ENCODE results near the gene TFF3.
A peak's percentile ranks its signal among the peaks of the same experiment; 100 is the strongest.

TFF3 gene

GRCh38 chr21:42309753-42310213 lies 5.4 kb downstream of the TFF3 start:
- Mint-ChIP-seq H3K27ac (no peak overlapping the region), H3K4me3 (peak overlapping the region; percentile 7), H3K4me1 (ENCODE audit: low read depth) (peaks cover 7% of the 10 kb centered on the region), H3K27me3 (ENCODE audit: low read depth) (peaks cover 5% of the 10 kb centered on the region), H3K36me3 (ENCODE audit: low read depth) (no peaks in the 10 kb centered on the region), H3K9me3 (no peaks in the 10 kb centered on the region)
- peak; percentile 54 for DNase-seq (ENCODE audit: low spot score)

GRCh38 chr21:42308914-42309752 lies 6.1 kb downstream of the TFF3 start:
- no peaks in the 10 kb centered on the region for H3K9me3 Mint-ChIP-seq
- DNase-seq (ENCODE audit: low spot score) = no peak
- H3K4me1 Mint-ChIP-seq (ENCODE audit: low read depth) = peaks cover 7% of the 10 kb centered on the region
- no peaks in the 10 kb centered on the region for H3K36me3 Mint-ChIP-seq (ENCODE audit: low read depth)
- peaks cover 5% of the 10 kb centered on the region for H3K27me3 Mint-ChIP-seq (ENCODE audit: low read depth)
- H3K4me3 Mint-ChIP-seq = no peak overlapping the region
- no peak overlapping the region for H3K27ac Mint-ChIP-seq

DNA sequence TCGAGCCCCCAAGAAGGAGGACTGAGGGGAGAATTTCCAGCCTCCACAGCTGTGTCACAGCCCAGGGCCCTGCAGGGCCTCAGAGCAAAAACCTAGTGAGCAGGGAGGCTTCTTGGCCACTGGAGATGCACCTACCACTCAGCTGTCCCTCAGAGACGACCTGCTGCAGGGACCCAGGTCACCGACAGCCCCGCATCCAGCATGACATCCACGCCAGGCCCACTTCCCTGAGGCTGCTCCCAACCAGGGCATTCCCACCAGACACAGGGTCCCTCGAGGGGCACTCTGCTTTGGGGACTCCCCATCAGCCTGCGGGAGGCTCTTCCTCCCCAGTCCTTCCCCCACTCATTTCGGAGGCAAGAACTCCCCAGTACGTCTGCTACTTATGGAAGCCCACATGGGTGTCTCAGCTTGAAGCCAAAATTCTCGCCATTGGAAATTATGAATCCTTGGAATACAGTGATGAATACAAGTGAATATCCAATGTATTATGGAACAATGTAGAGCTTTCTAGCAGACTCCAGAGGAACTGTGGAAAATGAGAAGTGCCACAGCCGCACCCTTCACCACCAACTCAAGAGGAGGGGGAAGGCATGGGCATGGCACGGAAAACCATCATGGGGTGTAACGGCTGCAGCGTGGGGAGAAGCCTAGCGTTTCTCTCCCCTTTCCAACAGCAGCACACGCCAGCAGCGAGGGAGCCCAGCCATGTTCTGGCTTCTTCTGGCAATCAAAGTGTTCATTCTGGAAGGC lies 6.9 kb downstream of the TFF3 start:
- Mint-ChIP-seq H3K27ac (no peak overlapping the region), H3K4me1 (ENCODE audit: low read depth) (peaks cover 7% of the 10 kb centered on the region), H3K9me3 (no peaks in the 10 kb centered on the region), H3K27me3 (ENCODE audit: low read depth) (peaks cover 5% of the 10 kb centered on the region), H3K36me3 (ENCODE audit: low read depth) (no peaks in the 10 kb centered on the region), H3K4me3 (no peak overlapping the region)
- DNase-seq (ENCODE audit: low spot score) = no peak

DNA sequence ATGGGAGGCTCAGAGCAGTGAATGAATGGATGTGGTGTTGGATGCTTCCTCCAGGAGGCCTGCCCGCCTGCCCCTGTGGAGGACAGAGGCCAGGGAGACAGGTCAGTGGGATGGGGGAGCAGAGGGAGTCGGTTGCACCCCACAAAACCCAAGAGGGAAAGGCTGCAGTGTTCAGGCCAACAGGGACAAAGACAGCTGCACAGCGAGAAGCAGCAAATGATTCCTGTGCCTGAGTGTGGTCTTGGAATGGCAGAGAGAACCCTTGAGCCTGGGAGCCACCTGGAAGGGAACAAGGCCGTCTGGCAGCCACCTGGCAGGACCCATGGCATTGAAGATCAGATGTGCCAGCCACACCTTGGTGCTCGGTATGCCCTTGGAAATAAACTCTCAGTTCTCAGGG lies 8.1 kb downstream of the TFF3 start:
- Mint-ChIP-seq H3K4me1 (ENCODE audit: low read depth) (peaks cover 7% of the 10 kb centered on the region), H3K27me3 (ENCODE audit: low read depth) (peaks cover 5% of the 10 kb centered on the region), H3K27ac (no peak overlapping the region), H3K9me3 (no peaks in the 10 kb centered on the region), H3K4me3 (no peak overlapping the region), H3K36me3 (ENCODE audit: low read depth) (no peaks in the 10 kb centered on the region)
- no peak for DNase-seq (ENCODE audit: low spot score)

DNA sequence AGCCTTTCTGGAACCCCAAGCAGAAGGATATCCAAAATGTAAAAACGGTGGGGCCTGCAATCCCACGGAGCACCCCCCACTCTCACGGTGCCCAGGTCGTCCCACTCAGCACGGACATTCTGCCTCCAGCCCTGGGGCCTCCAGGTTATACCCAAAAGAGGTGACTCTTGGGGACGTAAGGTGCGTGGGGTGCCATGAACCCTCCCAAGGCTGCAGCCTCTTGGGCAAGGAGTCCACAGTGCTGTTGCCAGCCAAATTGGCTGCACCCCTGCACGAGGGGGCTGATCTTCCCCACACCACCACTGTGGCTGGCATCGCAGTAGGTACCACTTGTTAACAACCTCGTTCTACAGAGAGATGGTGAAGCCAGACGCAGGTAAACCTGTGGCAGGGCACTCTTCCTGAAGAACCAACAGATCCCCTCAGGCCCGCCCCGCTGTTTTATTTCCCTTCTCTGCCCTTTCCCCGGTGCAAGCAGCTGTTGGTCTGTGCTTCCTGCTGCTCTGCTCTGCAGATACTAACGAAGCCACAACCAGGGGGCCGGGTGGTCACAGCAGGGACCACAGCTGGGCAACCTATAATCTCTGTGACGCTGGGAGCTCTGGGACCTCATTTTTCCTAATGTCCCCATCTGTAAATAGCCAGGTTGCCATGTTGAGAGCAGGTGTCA lies 8.7 kb downstream of the TFF3 start:
- DNase-seq (ENCODE audit: low spot score) = no peak
- H3K27me3 Mint-ChIP-seq (ENCODE audit: low read depth) = peaks cover 5% of the 10 kb centered on the region

DNA sequence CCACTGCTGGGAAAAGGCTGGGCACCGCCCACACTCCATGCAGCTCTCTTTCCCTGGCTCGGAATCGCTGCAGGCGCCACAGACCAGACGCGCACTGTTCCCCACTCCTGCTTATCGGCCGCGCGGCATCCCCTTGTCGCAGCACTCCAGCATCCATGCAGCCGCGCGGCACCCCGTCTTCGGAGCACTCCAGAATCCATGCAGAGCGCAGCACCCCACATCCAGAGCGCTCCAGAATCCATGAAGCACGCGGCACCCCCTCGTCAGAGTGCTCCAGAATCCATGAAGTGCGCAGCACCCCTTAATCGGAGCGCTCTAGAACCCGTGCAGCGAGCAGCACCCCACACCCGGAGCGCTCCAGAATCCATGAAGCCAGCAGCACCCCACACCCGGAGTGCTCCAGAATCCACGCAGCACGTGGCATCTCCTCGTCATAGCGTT lies 9.5 kb downstream of the TFF3 start:
- H3K4me3 Mint-ChIP-seq = no peak overlapping the region
- H3K27me3 Mint-ChIP-seq (ENCODE audit: low read depth) = peaks cover 5% of the 10 kb centered on the region
- H3K27ac Mint-ChIP-seq = no peak overlapping the region
- peaks cover 7% of the 10 kb centered on the region for H3K4me1 Mint-ChIP-seq (ENCODE audit: low read depth)
- H3K9me3 Mint-ChIP-seq = no peaks in the 10 kb centered on the region
- no peaks in the 10 kb centered on the region for H3K36me3 Mint-ChIP-seq (ENCODE audit: low read depth)
- no peak for DNase-seq (ENCODE audit: low spot score)

More for the DNA sequence above, 8.7 kb downstream of the TFF3 start:
- Mint-ChIP-seq H3K9me3 (no peaks in the 10 kb centered on the region), H3K4me1 (ENCODE audit: low read depth) (peaks cover 7% of the 10 kb centered on the region), H3K36me3 (ENCODE audit: low read depth) (no peaks in the 10 kb centered on the region), H3K4me3 (no peak overlapping the region), H3K27ac (no peak overlapping the region)

GRCh38 chr21:42304556-42305454 lies 10.4 kb downstream of the TFF3 start:
- Mint-ChIP-seq H3K36me3 (ENCODE audit: low read depth) (no peaks in the 10 kb centered on the region), H3K4me3 (no peak overlapping the region), H3K27ac (no peak overlapping the region), H3K4me1 (ENCODE audit: low read depth) (peaks cover 12% of the 10 kb centered on the region), H3K27me3 (ENCODE audit: low read depth) (peaks cover 5% of the 10 kb centered on the region), H3K9me3 (no peaks in the 10 kb centered on the region)
- no peak for DNase-seq (ENCODE audit: low spot score)

DNA sequence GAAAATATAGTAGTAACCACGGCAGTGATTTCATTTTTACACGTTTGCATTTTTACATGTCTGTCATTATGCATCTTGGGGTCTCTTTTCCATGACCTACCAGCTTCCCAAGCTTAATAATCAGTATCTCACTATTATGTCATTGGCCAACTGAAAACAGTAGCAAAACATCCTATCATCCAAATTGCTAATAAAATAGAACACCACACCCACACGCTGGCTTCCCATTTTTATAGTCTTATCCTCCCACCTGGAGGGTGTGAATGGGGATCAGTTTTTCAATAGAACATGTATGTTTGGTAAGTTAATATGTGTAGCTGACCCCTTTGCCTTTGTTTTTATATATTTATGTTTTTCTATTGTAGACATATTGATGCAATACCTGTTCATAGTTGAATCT lies 11.8 kb downstream of the TFF3 start:
- peaks cover 5% of the 10 kb centered on the region for H3K27me3 Mint-ChIP-seq (ENCODE audit: low read depth)
- H3K36me3 Mint-ChIP-seq (ENCODE audit: low read depth) = no peaks in the 10 kb centered on the region
- H3K27ac Mint-ChIP-seq = no peak overlapping the region
- no peak for DNase-seq (ENCODE audit: low spot score)
- peaks cover 17% of the 10 kb centered on the region for H3K4me1 Mint-ChIP-seq (ENCODE audit: low read depth)
- no peak overlapping the region for H3K4me3 Mint-ChIP-seq
- H3K9me3 Mint-ChIP-seq = no peaks in the 10 kb centered on the region

GRCh38 chr21:42302794-42303193 lies 12.4 kb downstream of the TFF3 start:
- peaks cover 19% of the 10 kb centered on the region for H3K4me1 Mint-ChIP-seq (ENCODE audit: low read depth)
- H3K27me3 Mint-ChIP-seq (ENCODE audit: low read depth) = peaks cover 5% of the 10 kb centered on the region
- no peak for DNase-seq (ENCODE audit: low spot score)
- H3K9me3 Mint-ChIP-seq = no peaks in the 10 kb centered on the region
- no peak overlapping the region for H3K27ac Mint-ChIP-seq
- no peaks in the 10 kb centered on the region for H3K36me3 Mint-ChIP-seq (ENCODE audit: low read depth)
- no peak overlapping the region for H3K4me3 Mint-ChIP-seq

- no peak overlapping the region for H3K27ac Mint-ChIP-seq
- peaks cover 5% of the 10 kb centered on the region for H3K27me3 Mint-ChIP-seq (ENCODE audit: low read depth)
- no peaks in the 10 kb centered on the region for H3K36me3 Mint-ChIP-seq (ENCODE audit: low read depth)
- H3K9me3 Mint-ChIP-seq = no peaks in the 10 kb centered on the region
- peaks cover 19% of the 10 kb centered on the region for H3K4me1 Mint-ChIP-seq (ENCODE audit: low read depth)
- DNase-seq (ENCODE audit: low spot score) = no peak
- no peak overlapping the region for H3K4me3 Mint-ChIP-seq
These were observed 13.0 kb downstream of the TFF3 start for GRCh38 chr21:42302076-42302650.

DNA sequence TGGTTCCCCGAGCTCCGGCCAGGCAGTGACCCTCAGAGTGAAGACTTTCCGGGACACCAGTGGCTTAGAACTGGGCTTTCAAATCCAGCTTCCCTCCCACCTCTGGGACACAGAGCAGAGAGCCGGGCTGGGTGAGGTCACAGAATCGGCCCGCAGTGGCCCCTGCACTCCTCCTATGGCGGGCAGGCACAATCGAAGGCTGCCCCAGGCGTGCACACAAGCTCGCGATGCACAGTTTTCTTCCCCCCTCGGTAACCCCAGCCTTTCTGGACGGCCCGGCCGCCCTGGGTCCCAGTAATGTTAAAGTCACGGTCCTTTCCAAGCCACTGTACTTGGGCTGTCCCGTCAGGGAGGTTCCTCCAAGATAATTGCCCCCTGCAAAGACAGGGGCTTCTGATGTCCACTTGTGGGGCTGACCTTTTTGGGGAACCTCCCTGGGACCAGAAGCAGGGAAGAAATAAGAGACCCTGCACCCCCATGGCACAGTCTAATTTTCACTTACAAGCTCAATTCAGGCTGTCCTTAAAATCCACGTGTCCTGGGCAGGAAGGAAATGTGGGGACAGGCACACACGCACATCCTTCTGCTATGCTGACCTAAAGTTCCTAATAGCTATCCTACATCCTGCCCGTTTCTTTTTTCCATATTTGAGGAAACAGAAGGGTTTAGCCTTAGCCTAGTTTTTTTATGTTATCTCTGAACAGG lies 13.7 kb downstream of the TFF3 start:
- Mint-ChIP-seq H3K4me1 (ENCODE audit: low read depth) (peaks cover 19% of the 10 kb centered on the region), H3K27ac (no peak overlapping the region), H3K9me3 (no peaks in the 10 kb centered on the region), H3K4me3 (no peak overlapping the region), H3K36me3 (ENCODE audit: low read depth) (no peaks in the 10 kb centered on the region), H3K27me3 (ENCODE audit: low read depth) (peaks cover under 1% of the 10 kb centered on the region)
- DNase-seq (ENCODE audit: low spot score) = no peak

DNA sequence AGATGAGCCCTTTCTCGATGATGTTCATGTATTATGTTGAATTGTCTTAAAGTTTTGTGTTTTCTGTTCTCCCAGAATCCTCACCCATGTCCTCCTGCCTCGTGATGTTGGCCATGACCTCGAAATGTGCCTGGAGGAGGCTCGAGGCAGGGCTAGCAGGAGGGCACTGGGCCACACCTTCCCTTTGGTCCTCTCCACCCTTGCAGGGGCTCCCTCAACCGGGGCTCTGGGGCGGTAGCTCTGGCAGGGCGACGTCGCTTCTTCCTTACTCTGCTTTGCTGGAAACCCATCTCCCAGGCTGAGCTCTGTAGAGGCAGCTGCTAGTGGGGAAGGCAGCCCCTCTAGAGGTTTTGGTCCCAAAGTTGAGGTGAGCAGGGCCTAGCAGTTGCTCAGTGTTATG lies 14.3 kb downstream of the TFF3 start:
- H3K4me1 Mint-ChIP-seq (ENCODE audit: low read depth) = peaks cover 19% of the 10 kb centered on the region
- H3K27ac Mint-ChIP-seq = no peak overlapping the region
- H3K27me3 Mint-ChIP-seq (ENCODE audit: low read depth) = no peaks in the 10 kb centered on the region
- H3K4me3 Mint-ChIP-seq = no peak overlapping the region
- DNase-seq (ENCODE audit: low spot score) = no peak
- H3K9me3 Mint-ChIP-seq = no peaks in the 10 kb centered on the region
- H3K36me3 Mint-ChIP-seq (ENCODE audit: low read depth) = no peaks in the 10 kb centered on the region
